IPS-20b (cell line): ENCODE data around the gene PLCH2.
"Not testable (repeated sequence)": the region's sequence is repeated elsewhere in the genome, so short reads cannot be mapped to it uniquely, and the experiment has no call there.

Experiments used
- H3K27ac ChIP-seq: one replicate; pipeline ENCODE4 v1.5.1; 2013; ENCODE audit warnings: low read length
- H3K27me3 ChIP-seq: 2 replicates; pipeline ENCODE4 v1.6.1; 2013; ENCODE audit warnings: mild to moderate bottlenecking, low read length, inconsistent platforms; ENCODE audit not compliant: insufficient read depth
- H3K36me3 ChIP-seq: 2 replicates; pipeline ENCODE4 v1.6.1; 2013; ENCODE audit warnings: low read depth, mild to moderate bottlenecking, inconsistent platforms, low read length, moderate library complexity; ENCODE audit not compliant: insufficient read depth
- H3K4me1 ChIP-seq: 2 replicates; pipeline ENCODE4 v1.6.1; 2013; ENCODE audit warnings: mild to moderate bottlenecking, control low read depth, inconsistent platforms, low read length, moderate library complexity; ENCODE audit not compliant: insufficient read depth
- H3K4me3 ChIP-seq: 2 replicates; pipeline ENCODE4 v1.5.1; 2013; ENCODE audit warnings: mild to moderate bottlenecking, low read length, inconsistent platforms
- H3K9ac ChIP-seq: 2 replicates; pipeline ENCODE4 v1.6.1; 2013; ENCODE audit warnings: low read depth, mild to moderate bottlenecking, inconsistent platforms, low read length, moderate library complexity
- H3K9me3 ChIP-seq: 2 replicates; pipeline ENCODE4 v1.6.1; 2013; ENCODE audit warnings: mild to moderate bottlenecking, low read depth, low read length, inconsistent platforms; ENCODE audit not compliant: insufficient read depth

The PLCH2 gene

GRCh38 chr1:2452201-2452931 is 23.7 kb upstream of the PLCH2 start:
- Histone ChIP-seq H3K27ac (no peak overlapping the region), H3K4me3 (no peak overlapping the region), H3K27me3 (no peaks in the 10 kb centered on the region), H3K36me3 (no peaks in the 10 kb centered on the region), H3K9me3 (no peaks in the 10 kb centered on the region), H3K4me1 (no peaks in the 10 kb centered on the region; the same call in 1 of the 2 replicates), H3K9ac (no peak overlapping the region)

DNA sequence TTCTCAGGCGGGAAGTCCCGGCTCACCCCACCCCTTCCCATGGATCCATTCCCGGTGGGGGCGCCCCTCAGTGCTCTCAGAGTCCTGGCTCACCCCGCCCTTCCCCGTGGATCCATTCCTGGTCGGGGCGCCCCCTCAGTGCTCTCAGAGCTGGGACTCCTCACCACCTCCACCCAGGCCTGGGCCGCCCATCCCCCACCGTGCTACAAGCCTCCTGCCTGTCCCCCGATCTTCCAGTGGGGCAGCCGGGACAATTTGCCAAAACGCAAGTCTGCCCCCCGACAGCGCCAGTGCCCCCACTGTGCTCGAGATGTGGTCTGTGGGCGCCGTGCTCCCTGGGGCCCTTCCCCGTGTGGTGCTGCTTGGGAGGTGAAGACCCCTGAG is 23.2 kb upstream of the PLCH2 start:
- Histone ChIP-seq H3K4me1 (no peaks in the 10 kb centered on the region; the same call in 1 of the 2 replicates), H3K27ac (no peak overlapping the region), H3K27me3 (no peaks in the 10 kb centered on the region), H3K4me3 (no peak overlapping the region), H3K36me3 (no peaks in the 10 kb centered on the region), H3K9me3 (no peaks in the 10 kb centered on the region), H3K9ac (no peak overlapping the region)

DNA sequence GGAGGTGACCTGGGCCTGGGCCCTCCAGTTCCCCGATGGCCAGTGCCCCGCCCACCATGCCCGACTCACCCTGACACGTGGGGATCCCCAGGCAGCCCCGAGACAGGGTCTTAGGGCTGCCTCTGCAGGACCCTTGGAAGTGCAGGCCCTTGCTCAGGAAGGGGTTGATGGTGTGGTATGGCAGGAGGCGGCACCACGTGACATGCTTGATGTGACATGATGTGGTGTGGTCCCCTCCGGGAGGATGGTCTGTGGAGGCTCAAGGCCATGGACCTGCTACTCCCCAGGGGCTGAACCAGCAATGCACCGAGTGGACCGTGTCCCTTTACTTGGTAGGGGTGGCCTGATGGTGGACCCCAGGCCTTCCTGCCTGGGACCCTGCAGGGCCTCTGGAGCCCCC is 21.9 kb upstream of the PLCH2 start:
- H3K4me3 ChIP-seq = no peak overlapping the region
- no peaks in the 10 kb centered on the region for H3K9me3 ChIP-seq
- no peaks in the 10 kb centered on the region for H3K27me3 ChIP-seq
- H3K36me3 ChIP-seq = no peaks in the 10 kb centered on the region
- no peaks in the 10 kb centered on the region for H3K4me1 ChIP-seq
- H3K9ac ChIP-seq = no peak overlapping the region
- no peak overlapping the region for H3K27ac ChIP-seq

DNA sequence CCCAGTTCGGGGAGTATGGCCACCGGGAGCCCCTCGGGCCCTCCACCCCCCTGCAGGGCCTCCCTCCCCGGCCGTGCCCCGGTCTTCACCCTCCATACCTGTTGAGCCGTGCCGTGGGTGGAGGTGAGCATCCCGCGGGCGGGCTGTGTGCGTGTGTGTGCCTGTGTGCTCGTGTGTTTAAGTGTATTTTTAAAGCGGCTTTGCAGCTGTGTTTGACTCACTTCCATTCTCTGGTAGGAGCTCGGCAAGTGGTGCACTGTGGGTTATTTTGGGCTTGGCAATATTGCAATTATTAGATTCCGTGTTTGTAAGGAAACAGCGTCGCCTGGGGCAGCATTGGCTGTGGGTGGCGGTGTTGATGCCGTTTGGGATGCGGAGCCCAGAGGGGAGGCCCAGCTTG is 20.3 kb upstream of the PLCH2 start:
- Histone ChIP-seq H3K9ac (no peak overlapping the region), H3K27me3 (no peaks in the 10 kb centered on the region), H3K4me1 (no peaks in the 10 kb centered on the region), H3K4me3 (no peak overlapping the region), H3K9me3 (no peaks in the 10 kb centered on the region), H3K27ac (no peak overlapping the region), H3K36me3 (no peaks in the 10 kb centered on the region)

GRCh38 chr1:2457444-2457843 is 18.6 kb upstream of the PLCH2 start:
- no peaks in the 10 kb centered on the region for H3K9me3 ChIP-seq
- H3K4me1 ChIP-seq = no peaks in the 10 kb centered on the region
- H3K9ac ChIP-seq = no peak overlapping the region
- H3K4me3 ChIP-seq = no peak overlapping the region
- H3K27me3 ChIP-seq = no peaks in the 10 kb centered on the region
- no peaks in the 10 kb centered on the region for H3K36me3 ChIP-seq
- H3K27ac ChIP-seq = no peak overlapping the region

DNA sequence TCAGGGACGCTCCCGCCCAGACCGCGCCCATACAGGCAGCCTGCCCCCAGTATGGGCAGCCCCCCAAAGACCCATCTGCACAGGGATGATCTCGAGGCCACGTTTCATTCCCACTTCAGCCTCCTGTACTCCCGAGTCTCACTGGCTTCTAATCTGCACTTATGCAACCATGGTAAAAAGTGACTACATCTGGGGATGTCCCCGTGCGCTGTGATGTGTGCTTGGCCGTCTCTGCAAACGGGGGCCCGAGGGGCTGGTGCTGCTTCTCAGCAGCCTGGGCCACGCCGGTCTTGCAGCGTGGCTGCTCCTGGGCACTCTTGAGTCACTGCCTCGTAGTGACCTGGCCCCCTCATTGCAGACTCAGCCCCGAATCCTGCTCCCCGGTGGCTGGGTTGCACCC is 17.4 kb upstream of the PLCH2 start:
- Histone ChIP-seq H3K9ac (no peak overlapping the region), H3K9me3 (no peaks in the 10 kb centered on the region), H3K36me3 (no peaks in the 10 kb centered on the region), H3K4me1 (no peaks in the 10 kb centered on the region), H3K4me3 (no peak overlapping the region), H3K27ac (no peak overlapping the region), H3K27me3 (no peaks in the 10 kb centered on the region)

DNA sequence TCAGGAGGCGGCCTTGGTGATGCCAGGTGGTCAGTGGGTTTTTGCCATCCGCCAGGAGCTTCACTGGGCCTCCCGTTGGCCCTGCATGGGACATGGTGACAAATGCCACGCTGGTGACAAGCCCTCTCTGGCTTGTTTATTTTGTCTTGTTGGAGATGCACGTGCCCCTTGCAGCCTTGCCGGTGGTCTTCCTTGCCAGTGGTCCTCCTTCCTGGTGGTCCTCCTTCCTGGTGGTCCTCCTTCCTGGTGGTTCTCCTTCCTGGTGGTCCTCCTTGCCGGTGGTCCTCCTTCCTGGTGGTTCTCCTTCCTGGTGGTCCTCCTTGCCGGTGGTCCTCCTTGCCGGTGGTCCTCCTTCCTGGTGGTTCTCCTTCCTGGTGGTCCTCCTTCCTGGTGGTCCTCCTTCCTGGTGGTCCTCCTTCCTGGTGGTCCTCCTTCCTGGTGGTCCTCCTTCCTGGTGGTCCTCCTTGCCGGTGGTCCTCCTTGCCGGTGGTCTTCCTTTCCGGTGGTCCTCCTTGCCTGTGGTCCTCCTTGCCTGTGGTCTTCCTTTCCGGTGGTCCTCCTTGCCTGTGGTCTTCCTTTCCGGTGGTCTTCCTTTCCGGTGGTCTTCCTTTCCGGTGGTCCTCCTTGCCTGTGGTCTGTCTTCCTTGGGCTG is 16.9 kb upstream of the PLCH2 start:
- H3K4me1 ChIP-seq, H3K27ac ChIP-seq, H3K9ac ChIP-seq, H3K9me3 ChIP-seq, H3K4me3 ChIP-seq, H3K27me3 ChIP-seq, H3K36me3 ChIP-seq: not testable (repeated sequence)

DNA sequence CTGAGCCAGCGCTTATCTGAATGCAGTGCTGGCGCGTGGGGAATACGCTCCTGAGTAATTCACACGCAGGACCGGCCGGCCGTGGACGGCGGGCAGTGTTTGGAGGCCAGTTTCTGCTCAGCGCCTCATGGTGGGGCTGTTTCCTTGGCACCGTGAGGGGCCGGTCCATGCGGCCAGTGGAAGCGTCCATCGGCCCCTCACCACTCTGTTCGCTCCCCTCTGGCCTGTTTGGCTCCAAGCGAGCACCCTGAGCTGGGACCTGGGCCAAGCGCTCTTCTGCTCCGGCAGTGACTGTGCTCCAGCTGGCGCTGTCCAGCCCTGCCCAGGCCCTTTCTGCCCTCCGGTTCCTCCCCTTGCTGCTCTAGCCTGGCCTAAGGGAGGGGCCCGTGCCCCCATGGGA is 16.3 kb upstream of the PLCH2 start:
- Histone ChIP-seq H3K27me3 (no peaks in the 10 kb centered on the region), H3K36me3 (no peaks in the 10 kb centered on the region), H3K9ac (no peak overlapping the region), H3K4me1 (no peaks in the 10 kb centered on the region), H3K9me3 (no peaks in the 10 kb centered on the region), H3K27ac (no peak overlapping the region), H3K4me3 (no peak overlapping the region)

- H3K27ac ChIP-seq = no peak overlapping the region
- no peaks in the 10 kb centered on the region for H3K4me1 ChIP-seq
- no peaks in the 10 kb centered on the region for H3K27me3 ChIP-seq
- H3K36me3 ChIP-seq = no peaks in the 10 kb centered on the region
- no peak overlapping the region for H3K4me3 ChIP-seq
- no peaks in the 10 kb centered on the region for H3K9me3 ChIP-seq
- H3K9ac ChIP-seq = no peak overlapping the region
These were observed 15.9 kb upstream of the PLCH2 start for GRCh38 chr1:2460203-2460602.

DNA sequence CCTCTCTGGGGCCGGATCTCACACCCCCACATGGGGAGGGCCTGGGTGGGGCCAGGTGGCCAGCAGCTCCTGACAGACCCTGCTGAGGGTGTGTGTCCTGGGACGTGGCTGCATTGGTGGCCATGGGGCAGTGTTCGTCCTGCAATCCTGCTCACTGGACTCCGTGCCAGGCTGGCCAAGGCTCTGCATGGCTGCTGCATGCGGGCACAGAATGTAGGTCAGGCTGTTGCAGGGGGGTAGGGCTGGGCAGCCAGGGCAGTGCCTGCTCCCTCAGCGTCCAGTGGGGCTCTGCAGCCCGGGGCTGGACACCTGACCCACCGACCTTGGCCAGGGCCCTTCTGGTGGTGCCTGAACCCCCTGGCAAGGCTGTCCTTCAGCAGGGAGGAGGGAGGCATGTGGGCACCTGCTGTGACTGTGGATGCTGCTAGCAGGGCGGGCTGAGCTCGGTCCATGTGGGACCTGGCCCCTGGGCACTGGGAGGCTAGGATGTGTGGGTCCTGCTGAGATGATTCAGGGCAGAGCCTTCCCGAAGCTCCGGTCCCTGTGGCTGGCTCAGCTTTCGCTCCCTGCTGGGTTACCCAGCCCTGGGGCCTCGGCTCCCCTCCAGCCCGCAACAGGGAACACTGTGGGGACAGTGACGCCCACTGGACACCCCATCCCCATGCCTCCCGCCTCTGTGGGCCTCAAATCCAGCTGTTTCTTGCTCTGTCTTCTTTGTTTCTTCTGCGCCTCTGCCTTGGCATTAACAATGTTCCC is 14.9 kb upstream of the PLCH2 start:
- no peak overlapping the region for H3K27ac ChIP-seq
- H3K9me3 ChIP-seq = no peaks in the 10 kb centered on the region
- H3K27me3 ChIP-seq = no peaks in the 10 kb centered on the region
- H3K4me3 ChIP-seq = no peak overlapping the region
- H3K4me1 ChIP-seq = no peaks in the 10 kb centered on the region
- H3K36me3 ChIP-seq = no peaks in the 10 kb centered on the region
- H3K9ac ChIP-seq = no peak overlapping the region

GRCh38 chr1:2462819-2463218 is 13.3 kb upstream of the PLCH2 start:
- no peaks in the 10 kb centered on the region for H3K9me3 ChIP-seq
- no peak overlapping the region for H3K27ac ChIP-seq
- H3K9ac ChIP-seq = no peak overlapping the region
- H3K36me3 ChIP-seq = no peaks in the 10 kb centered on the region
- no peaks in the 10 kb centered on the region for H3K4me1 ChIP-seq
- H3K27me3 ChIP-seq = no peaks in the 10 kb centered on the region
- no peak overlapping the region for H3K4me3 ChIP-seq

DNA sequence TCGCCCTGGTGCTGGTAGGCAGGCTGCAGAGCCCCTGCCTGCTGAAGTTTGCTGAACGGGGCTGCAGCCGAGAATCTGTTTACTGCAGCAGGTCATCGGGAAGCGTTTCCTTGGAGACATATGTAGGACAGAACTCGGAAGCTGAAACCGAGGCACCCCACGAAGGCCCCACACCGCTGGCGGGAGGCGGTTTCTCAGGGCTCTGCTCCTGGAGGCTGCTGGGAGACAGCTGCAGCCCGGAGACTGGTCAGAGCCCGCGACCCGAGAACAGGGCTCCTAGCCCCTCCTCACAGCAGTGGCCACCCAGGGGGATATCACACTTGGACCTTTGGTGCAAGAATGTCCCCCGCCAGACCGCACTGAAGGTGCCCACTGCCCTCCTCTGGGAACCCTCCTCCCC is 12.7 kb upstream of the PLCH2 start:
- H3K4me3 ChIP-seq = no peak overlapping the region

More for the DNA sequence above, 12.7 kb upstream of the PLCH2 start:
- H3K27me3 ChIP-seq = no peaks in the 10 kb centered on the region
- no peak overlapping the region for H3K27ac ChIP-seq
- no peaks in the 10 kb centered on the region for H3K9me3 ChIP-seq
- no peaks in the 10 kb centered on the region for H3K36me3 ChIP-seq
- no peaks in the 10 kb centered on the region for H3K4me1 ChIP-seq
- H3K9ac ChIP-seq = no peak overlapping the region
